Ovary (tissue), 3 donors: ENCODE data around the gene SPATA1.

Experiments
- CTCF ChIP-seq, 3 donors: fragments of 450-650 bp in 2 of 3; fragments of 200-600 bp in 1 of 3; IDR thresholded peaks; one replicate each; pipeline versions ENCODE4 v1.5.1 to v1.8.0; 2016 to 2022; ENCODE audit warnings: antibody characterized with exemption in 3 of 3, mild to moderate bottlenecking in 1 of 3
- EP300 ChIP-seq: sonication (generic); formaldehyde crosslinking; IDR thresholded peaks from one replicate; pipeline ENCODE4 v1.6.1; 2017; ENCODE audit warnings: antibody characterized with exemption
- POLR2A ChIP-seq: fragments of 450-650 bp; IDR thresholded peaks from one replicate; pipeline ENCODE4 v1.6.1; 2017; ENCODE audit warnings: antibody characterized with exemption, mild to moderate bottlenecking, moderate library complexity
- donor health status: DM: no; HTN: no; CAD: no.

DNA sequence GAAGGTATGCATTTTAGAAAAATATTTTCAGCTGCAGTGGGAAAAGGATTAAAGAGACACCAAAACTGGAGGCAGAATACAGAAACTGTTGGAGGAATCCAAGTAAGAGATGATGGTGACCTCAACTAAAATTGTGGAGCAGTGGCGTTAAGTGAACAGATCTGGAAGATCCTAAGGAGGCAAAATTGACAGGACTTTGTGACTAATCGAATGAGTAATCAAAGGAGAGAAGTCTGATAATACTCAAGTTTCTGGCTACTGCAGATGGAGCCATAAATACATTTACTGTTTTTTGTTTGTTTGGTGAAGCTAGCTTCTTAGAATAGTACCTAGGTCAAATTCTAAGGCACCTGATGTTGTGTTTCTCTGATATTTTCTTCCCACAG is 65.0 kb downstream of the SPATA1 start:
- TF ChIP-seq CTCF (IDR thresholded peaks at IDR 0.05) (no peak), POLR2A (no peak), EP300 (no peak)
